Hepatocyte (in vitro differentiated cells): ENCODE results near the gene PDE4B. TPM values are rescaled to one million over a fixed set of nuclear protein-coding genes. Genes with fewer than 3 reads are reported as not detected.

Source experiments
- DNase-seq: peaks from one replicate; pipeline ENCODE4 v3.0.0-alpha.2; 2016; ENCODE audit warnings: low spot score
- H2AFZ ChIP-seq: fragments of 200-600 bp; sonication (generic); 2 replicates; pipeline ENCODE4 v1.6.0; 2016; ENCODE audit warnings: antibody characterized with exemption, mild to moderate bottlenecking
- H3K27ac ChIP-seq: fragments of 200-600 bp; sonication (generic); 2 replicates; pipeline ENCODE4 v1.5.1; 2016; ENCODE audit warnings: mild to moderate bottlenecking
- H3K27me3 ChIP-seq: fragments of 200-600 bp; sonication (generic); 2 replicates; pipeline ENCODE4 v1.6.1; 2016
- H3K36me3 ChIP-seq: fragments of 200-600 bp; sonication (generic); replicated peaks from 2 replicates; pipeline ENCODE4 v1.5.1; 2016; ENCODE audit warnings: low read depth; ENCODE audit not compliant: insufficient read depth
- H3K4me1 ChIP-seq: fragments of 200-600 bp; sonication (generic); 2 replicates; pipeline ENCODE4 v1.5.1; 2016; ENCODE audit warnings: mild to moderate bottlenecking, moderate library complexity; ENCODE audit not compliant: insufficient read depth
- H3K4me2 ChIP-seq: fragments of 200-600 bp; sonication (generic); 2 replicates; pipeline ENCODE4 v1.6.0; 2016
- H3K4me3 ChIP-seq: fragments of 200-600 bp; sonication (generic); 2 replicates; pipeline ENCODE4 v1.5.1; 2016; ENCODE audit warnings: mild to moderate bottlenecking
- H3K79me2 ChIP-seq: fragments of 200-600 bp; sonication (generic); 2 replicates; pipeline ENCODE4 v1.6.0; 2017; ENCODE audit warnings: mild to moderate bottlenecking
- H3K9me2 ChIP-seq: fragments of 200-600 bp; sonication (generic); replicated peaks from 2 replicates; pipeline ENCODE4 v1.6.0; 2017; ENCODE audit warnings: mild to moderate bottlenecking; ENCODE audit not compliant: insufficient read depth
- H3K9me3 ChIP-seq: fragments of 200-600 bp; sonication (generic); 2 replicates; pipeline ENCODE4 v1.5.1; 2016; ENCODE audit warnings: low read depth, mild to moderate bottlenecking
- H4K20me1 ChIP-seq: fragments of 200-600 bp; sonication (generic); 2 replicates; pipeline ENCODE4 v1.6.0; 2016; ENCODE audit warnings: mild to moderate bottlenecking; ENCODE audit not compliant: insufficient read depth, poor library complexity, severe bottlenecking
- EZH2 ChIP-seq: fragments of 200-600 bp; sonication (generic); IDR thresholded peaks from 2 replicates; pipeline ENCODE4 v1.6.1; 2016; ENCODE audit warnings: antibody characterized with exemption, mild to moderate bottlenecking, borderline replicate concordance
- EZH2phosphoT487 ChIP-seq: fragments of 200-600 bp; sonication (generic); IDR thresholded peaks from one replicate; pipeline ENCODE4 v1.6.1; 2018; ENCODE audit warnings: antibody characterized with exemption, mild to moderate bottlenecking, low read depth, moderate library complexity; ENCODE audit not compliant: unreplicated experiment, severe bottlenecking
- WGBS: methylation state at CpG from one replicate; pipeline ENCODE4 v1.1.6; 2016; ENCODE audit warnings: low lambda C conversion rate; ENCODE audit errors: missing lambda C conversion rate; 5-methylcytosine and 5-hydroxymethylcytosine counted together
- polyA plus RNA-seq: library from polyadenylated mRNA; unstranded; fragments of >200 nt; fragmentation: Nextera tagmentation; extraction: Ambion mirVana; gene quantifications from 2 replicates; pipeline ENCODE4 v1.2.1, GENCODE V29; 2016
- total RNA-seq: library from RNA; depleted of rRNA; stranded (reverse); fragments of >200 nt; gene quantifications from 2 replicates; pipeline ENCODE4 v1.2.3, GENCODE V29; 2014
- TF ChIP-seq, protein P1 (sequence below): fragments of 200-600 bp; sonication (generic); IDR thresholded peaks from 2 replicates; pipeline ENCODE4 v1.5.1; 2016; ENCODE audit warnings: antibody characterized with exemption, mild to moderate bottlenecking; ENCODE audit not compliant: poor library complexity

PDE4B gene
- total and polyA plus RNA-seq, 2 experiments from 2014 or later, result 1.8 to 3.4 TPM

DNA sequence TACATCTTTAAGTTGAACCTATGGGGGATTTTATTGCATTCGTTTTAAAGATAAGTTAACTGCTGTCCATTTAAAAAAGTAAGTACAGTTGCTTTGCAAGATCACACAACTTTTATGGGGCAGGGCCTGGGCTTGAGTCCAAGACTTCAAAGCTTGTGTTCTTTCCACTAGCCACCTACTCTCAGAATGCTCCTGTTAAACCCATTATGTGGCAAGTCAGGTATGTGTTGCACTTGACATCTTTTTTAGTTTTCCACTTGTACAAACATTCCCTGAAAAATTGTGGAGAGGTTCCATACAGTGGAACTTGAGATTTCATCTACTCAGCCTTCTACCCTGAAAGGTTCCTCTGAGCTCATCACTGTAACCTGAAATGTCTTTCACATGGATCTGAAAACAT is 505.8 kb downstream of the PDE4B start:
- Histone ChIP-seq H4K20me1 (no peaks in the 10 kb centered on the region), H3K9me3 (no peaks in the 10 kb centered on the region), H3K79me2 (no peaks in the 10 kb centered on the region), H3K4me1 (peaks cover 16% of the 10 kb centered on the region), H3K4me3 (no peak overlapping the region), H3K27ac (no peak overlapping the region), H3K9me2 (no peaks in the 10 kb centered on the region), H3K4me2 (no peak overlapping the region), H3K27me3 (no peaks in the 10 kb centered on the region), H3K36me3 (no peaks in the 10 kb centered on the region), H2AFZ (no peak overlapping the region)
- DNase-seq, result no peak
- TF ChIP-seq EZH2, result no peak
- TF ChIP-seq EZH2phosphoT487, result no peak
- TF ChIP-seq, protein P1, sequence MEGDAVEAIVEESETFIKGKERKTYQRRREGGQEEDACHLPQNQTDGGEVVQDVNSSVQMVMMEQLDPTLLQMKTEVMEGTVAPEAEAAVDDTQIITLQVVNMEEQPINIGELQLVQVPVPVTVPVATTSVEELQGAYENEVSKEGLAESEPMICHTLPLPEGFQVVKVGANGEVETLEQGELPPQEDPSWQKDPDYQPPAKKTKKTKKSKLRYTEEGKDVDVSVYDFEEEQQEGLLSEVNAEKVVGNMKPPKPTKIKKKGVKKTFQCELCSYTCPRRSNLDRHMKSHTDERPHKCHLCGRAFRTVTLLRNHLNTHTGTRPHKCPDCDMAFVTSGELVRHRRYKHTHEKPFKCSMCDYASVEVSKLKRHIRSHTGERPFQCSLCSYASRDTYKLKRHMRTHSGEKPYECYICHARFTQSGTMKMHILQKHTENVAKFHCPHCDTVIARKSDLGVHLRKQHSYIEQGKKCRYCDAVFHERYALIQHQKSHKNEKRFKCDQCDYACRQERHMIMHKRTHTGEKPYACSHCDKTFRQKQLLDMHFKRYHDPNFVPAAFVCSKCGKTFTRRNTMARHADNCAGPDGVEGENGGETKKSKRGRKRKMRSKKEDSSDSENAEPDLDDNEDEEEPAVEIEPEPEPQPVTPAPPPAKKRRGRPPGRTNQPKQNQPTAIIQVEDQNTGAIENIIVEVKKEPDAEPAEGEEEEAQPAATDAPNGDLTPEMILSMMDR, result no peak
- WGBS, result 65% methylated on average over 1 of the region's 1 CpG

DNA sequence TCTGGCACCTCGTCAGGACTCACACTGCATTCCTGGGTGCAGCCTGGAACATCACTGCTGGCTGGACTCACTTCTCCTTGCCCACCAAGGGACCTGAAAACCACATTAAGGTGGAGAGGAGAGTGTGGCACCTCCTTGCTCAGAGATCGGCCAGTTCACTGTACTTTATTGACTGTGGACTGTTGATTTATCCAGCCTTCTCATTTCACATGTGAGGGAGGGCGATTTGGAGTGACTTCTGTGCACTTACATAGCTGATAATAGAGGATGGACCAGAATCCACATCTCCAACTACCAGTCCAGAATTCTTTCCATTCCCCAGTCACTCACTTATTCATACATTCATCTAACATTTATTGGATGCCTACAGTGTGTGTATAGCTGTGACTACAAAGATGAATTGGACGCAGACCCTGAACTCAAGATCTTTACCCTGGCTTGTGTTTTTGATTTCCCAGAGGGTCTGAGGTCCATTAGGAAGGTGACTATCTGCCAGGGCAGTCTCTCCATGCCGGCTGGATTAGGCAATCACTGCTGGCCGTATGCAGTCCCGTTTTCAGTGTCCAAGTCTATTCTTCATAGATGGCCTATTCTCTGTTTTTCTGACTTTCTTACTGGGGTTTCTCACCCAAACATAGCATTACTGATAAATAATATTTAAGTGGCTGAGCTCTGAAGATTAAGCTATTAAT is 507.7 kb downstream of the PDE4B start:
- Histone ChIP-seq H3K4me3 (no peak overlapping the region), H3K9me2 (no peaks in the 10 kb centered on the region), H3K27me3 (no peaks in the 10 kb centered on the region), H3K4me2 (no peak overlapping the region), H2AFZ (peak overlapping the region; percentile 11), H4K20me1 (no peaks in the 10 kb centered on the region), H3K36me3 (no peaks in the 10 kb centered on the region), H3K9me3 (no peaks in the 10 kb centered on the region), H3K27ac (no peak overlapping the region), H3K4me1 (peaks cover 10% of the 10 kb centered on the region), H3K79me2 (no peaks in the 10 kb centered on the region)
- no peak for DNase-seq
- TF ChIP-seq EZH2, result no peak
- TF ChIP-seq EZH2phosphoT487, result no peak
- TF ChIP-seq, protein P1, result no peak
- WGBS, result 80% methylated on average over 7 of the region's 7 CpGs

DNA sequence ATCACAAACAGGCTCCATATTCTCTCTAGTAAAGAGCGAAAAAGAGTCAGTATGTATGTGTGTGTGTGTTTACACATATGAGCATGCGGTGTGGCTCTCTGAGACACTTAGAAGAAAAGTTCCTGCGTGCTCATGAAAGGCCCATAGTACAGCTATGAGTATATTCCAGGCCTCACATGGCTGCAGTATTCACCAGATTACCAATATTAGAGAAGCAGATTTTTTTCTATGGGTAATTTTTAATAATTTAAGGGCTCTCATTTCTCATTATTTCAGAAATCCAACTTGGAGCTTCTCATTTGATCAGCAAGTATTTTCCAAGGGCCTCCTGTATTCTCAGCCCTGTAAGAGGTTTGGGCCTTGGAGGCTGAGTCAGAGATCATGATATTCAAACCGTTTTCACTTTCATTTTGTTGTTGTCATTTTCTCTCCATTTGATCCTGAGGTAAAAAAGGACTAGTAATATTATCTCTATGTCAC is 508.3 kb downstream of the PDE4B start:
- 84% methylated on average over 4 of the region's 4 CpGs for whole genome bisulfite sequencing
- no peaks in the 10 kb centered on the region for H3K36me3 ChIP-seq
- no peak for TF ChIP-seq EZH2phosphoT487
- no peak for TF ChIP-seq EZH2
- TF ChIP-seq, protein P1, result no peak
- no peaks in the 10 kb centered on the region for H4K20me1 ChIP-seq
- peak overlapping the region; percentile 11 for H2AFZ ChIP-seq
- no peaks in the 10 kb centered on the region for H3K9me2 ChIP-seq
- H3K27me3 ChIP-seq, result no peaks in the 10 kb centered on the region
- H3K27ac ChIP-seq, result no peak overlapping the region
- H3K4me3 ChIP-seq, result no peak overlapping the region
- H3K79me2 ChIP-seq, result no peaks in the 10 kb centered on the region
- DNase-seq, result no peak
- peaks cover 4% of the 10 kb centered on the region for H3K4me1 ChIP-seq
- H3K9me3 ChIP-seq, result no peaks in the 10 kb centered on the region
- peak overlapping the region; percentile 51 for H3K4me2 ChIP-seq
